ENCODE results near the gene PRG2. TPM values are rescaled to one million over a fixed set of nuclear protein-coding genes. Genes with fewer than 3 reads are reported as not detected.

PRG2 gene
- total and polyA plus RNA-seq, 2 of the 4 experiments (the other 2 are of a cell fraction), result not detected

GRCh38 chr11:57439786-57440185 is 49.3 kb upstream of the PRG2 start:
- H4K91ac ChIP-seq (ENCODE audit: insufficient read depth, low read depth, low read length), result no peak overlapping the region
- no peak overlapping the region for H2BK5ac ChIP-seq (ENCODE audit: low read depth, low read length, poor library complexity, severe bottlenecking)
- POLR2A ChIA-PET (ENCODE audit: unreplicated experiment), result no interaction called here
- no peak overlapping the region for H2BK20ac ChIP-seq (ENCODE audit: low read depth, low read length)
- BruUV-seq (replicated peaks), result no TSS peak
- no peaks in the 10 kb centered on the region for H3K27me3 ChIP-seq (ENCODE audit: control insufficient read depth, insufficient read depth, low read length)
- H3K4me3 ChIP-seq (ENCODE audit: insufficient read depth, low read depth, low read length), result no peak overlapping the region
- H4K20me1 ChIP-seq (ENCODE audit: insufficient read depth, low read length), result no peaks in the 10 kb centered on the region
- in situ Hi-C loops (cut with MboI; ENCODE audit: low sequenced_read_pairs) (no loop called here), intact Hi-C loops (cut with micrococcal nuclease) (no loop called here), dilution Hi-C loops (cut with HindIII; ENCODE audit: low sequenced_read_pairs, unreplicated experiment) (no loop called here)
- TF ChIP-seq RAD21 (IDR thresholded peaks at IDR 0.05; ENCODE audit: low read length) (no peak), RFX5 (IDR thresholded peaks at IDR 0.05; ENCODE audit: low read depth, low read length) (no peak), CTCF (conservative IDR thresholded peaks at IDR 0.05; ENCODE audit: low read depth, low read length) (no peak), ELK1 (IDR thresholded peaks at IDR 0.05; ENCODE audit: borderline replicate concordance, low read depth, low read length) (no peak), POLR2A (IDR thresholded peaks at IDR 0.05; ENCODE audit: low read depth, low read length) (no peak), BHLHE40 (IDR thresholded peaks at IDR 0.05; ENCODE audit: low read depth, low read length) (no peak), CHD1 (IDR thresholded peaks at IDR 0.05; ENCODE audit: low read depth, low read length) (no peak), RCOR1 (IDR thresholded peaks at IDR 0.05; ENCODE audit: insufficient replicate concordance, low read length) (no peak), MXI1 (IDR thresholded peaks at IDR 0.05; ENCODE audit: borderline replicate concordance, low read depth, low read length) (no peak), NFE2L2 (IDR thresholded peaks at IDR 0.05; ENCODE audit: low read depth, low read length) (no peak), MAFK (IDR thresholded peaks at IDR 0.05; ENCODE audit: low read depth, low read length) (no peak), FOS (IDR thresholded peaks at IDR 0.05; ENCODE audit: low read depth, low read length) (no peak), SMC3 (IDR thresholded peaks at IDR 0.05; ENCODE audit: low read depth, low read length) (no peak), USF2 (IDR thresholded peaks at IDR 0.05; ENCODE audit: low read depth, low read length) (no peak), MAZ (IDR thresholded peaks at IDR 0.05; ENCODE audit: borderline replicate concordance, low read depth, low read length) (no peak), CEBPB (IDR thresholded peaks at IDR 0.05; ENCODE audit: low read depth, low read length) (no peak)
- no peak overlapping the region for H2AFZ ChIP-seq (replicated peaks; ENCODE audit: low read length, poor library complexity)
- peaks cover 6% of the 10 kb centered on the region for H3K4me1 ChIP-seq (ENCODE audit: control insufficient read depth, insufficient read depth, low read length)
- H3K27ac ChIP-seq (ENCODE audit: insufficient read depth, low read length), result no peak overlapping the region
- H3K9me3 ChIP-seq (ENCODE audit: control insufficient read depth, insufficient read depth, low read length), result no peaks in the 10 kb centered on the region
- no peak overlapping the region for H2AK5ac ChIP-seq (ENCODE audit: low read depth, low read length)
- no peak overlapping the region for H3K56ac ChIP-seq (ENCODE audit: extremely low read depth, insufficient read depth, low read length)
- no peaks in the 10 kb centered on the region for H3K36me3 ChIP-seq (ENCODE audit: control insufficient read depth, insufficient read depth, low read length)
- no peak overlapping the region for H3K18ac ChIP-seq (ENCODE audit: low read depth, low read length)
- no peak overlapping the region for H3K4me2 ChIP-seq (ENCODE audit: low read depth, low read length)
- no peak overlapping the region for H3K14ac ChIP-seq (replicated peaks; ENCODE audit: low read depth, low read length)
- no peaks in the 10 kb centered on the region for H3K79me1 ChIP-seq (ENCODE audit: low read depth in 1 of 2, low read length in 2 of 2)
- H3K4ac ChIP-seq (ENCODE audit: low read depth, low read length), result no peak overlapping the region
- WGBS, 2 experiments (ENCODE audit: extremely low coverage in 2 of 2, insufficient read length in 1 of 2), result 61% methylated on average over 3 of the region's 6 CpGs; no CpG with 5 or more reads in 1 of the 2 experiments
- H2BK15ac ChIP-seq (ENCODE audit: low read depth, low read length), result no peak overlapping the region
- no peak overlapping the region for H4K8ac ChIP-seq (ENCODE audit: low read depth in 2 of 2, low read length in 2 of 2)
- no peak overlapping the region for H4K5ac ChIP-seq (ENCODE audit: low read depth, low read length)
- peaks cover 6% of the 10 kb centered on the region for H3K9me1 ChIP-seq (ENCODE audit: insufficient read depth, low read length)
- ATAC-seq (ENCODE audit: low read depth) (no peak), DNase-seq (no peak)
- CTCF ChIA-PET, result no interaction called here
- no peak overlapping the region for H3K9ac ChIP-seq (ENCODE audit: low read depth, low read length)
- no peak overlapping the region for H3K23ac ChIP-seq (ENCODE audit: low read depth, low read length)
- H2BK120ac ChIP-seq (ENCODE audit: low read depth, low read length), result no peak overlapping the region
- no peak overlapping the region for H2AK9ac ChIP-seq (replicated peaks; ENCODE audit: low read depth, low read length, poor library complexity)
